ENCODE data around the gene TPST1. TPM values are rescaled to one million over a fixed set of nuclear protein-coding genes. Genes with fewer than 3 reads are reported as not detected.
"Not testable (repeated sequence)": the region's sequence is repeated elsewhere in the genome, so short reads cannot be mapped to it uniquely, and the experiment has no call there.

The TPST1 gene
- total and polyA plus RNA-seq, 2 experiments from 2014 or later = 21.1 to 24.8 TPM

DNA sequence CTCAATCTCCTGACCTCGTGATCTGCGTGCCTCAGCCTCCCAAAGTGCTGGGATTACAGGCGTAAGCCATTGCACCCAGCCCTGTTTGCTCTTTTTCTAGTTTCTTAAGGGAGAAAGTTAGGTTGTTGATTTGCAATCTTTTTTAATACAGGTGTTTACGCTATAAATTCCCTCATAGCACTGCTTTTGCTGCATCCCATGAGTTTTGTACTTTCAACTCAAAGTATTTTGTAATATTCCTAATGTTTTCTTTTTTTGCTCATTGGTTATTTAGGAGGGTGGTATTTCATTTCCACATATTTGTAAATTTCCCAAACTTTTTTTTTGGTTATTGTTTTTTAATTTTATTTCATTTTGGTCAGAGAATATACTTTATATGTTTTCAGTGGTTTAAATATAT is 11.6 kb downstream of the TPST1 start:
- H3K9me3 ChIP-seq (ENCODE audit: low read depth) = no peaks in the 10 kb centered on the region
- no peak overlapping the region for H3K4me3 ChIP-seq
- no peaks in the 10 kb centered on the region for H3K4me1 ChIP-seq (ENCODE audit: low read depth)
- no peaks in the 10 kb centered on the region for H3K36me3 ChIP-seq
- no peak for TF ChIP-seq CTCF (IDR thresholded peaks at IDR 0.05; ENCODE audit: low read depth, low read length)
- no peaks in the 10 kb centered on the region for H3K27me3 ChIP-seq
- no peak overlapping the region for H3K27ac ChIP-seq
- no peak for DNase-seq (ENCODE audit: low read depth in 1 of 2, low spot score in 1 of 2)

DNA sequence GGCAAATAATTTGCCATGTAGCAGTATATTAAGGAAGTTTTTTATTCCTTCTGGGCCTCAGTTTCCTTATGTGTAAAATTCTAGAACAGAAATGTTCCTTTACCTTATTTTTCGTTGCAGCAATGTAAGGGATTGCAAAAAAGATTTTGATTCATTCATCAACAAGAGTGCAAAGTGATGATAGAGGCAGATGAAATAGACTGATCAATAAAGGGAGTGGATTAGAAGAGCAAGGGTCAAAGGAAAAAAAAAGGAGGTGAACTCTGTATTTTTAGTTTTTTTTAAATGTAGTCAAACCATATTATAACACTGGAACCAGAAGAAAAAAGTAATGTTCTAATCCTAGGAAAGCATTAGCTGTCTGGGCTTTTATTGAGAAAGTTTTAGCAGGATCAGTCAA is 14.7 kb downstream of the TPST1 start:
- no peak for TF ChIP-seq CTCF (IDR thresholded peaks at IDR 0.05; ENCODE audit: low read depth, low read length)
- no peaks in the 10 kb centered on the region for H3K27me3 ChIP-seq

DNA sequence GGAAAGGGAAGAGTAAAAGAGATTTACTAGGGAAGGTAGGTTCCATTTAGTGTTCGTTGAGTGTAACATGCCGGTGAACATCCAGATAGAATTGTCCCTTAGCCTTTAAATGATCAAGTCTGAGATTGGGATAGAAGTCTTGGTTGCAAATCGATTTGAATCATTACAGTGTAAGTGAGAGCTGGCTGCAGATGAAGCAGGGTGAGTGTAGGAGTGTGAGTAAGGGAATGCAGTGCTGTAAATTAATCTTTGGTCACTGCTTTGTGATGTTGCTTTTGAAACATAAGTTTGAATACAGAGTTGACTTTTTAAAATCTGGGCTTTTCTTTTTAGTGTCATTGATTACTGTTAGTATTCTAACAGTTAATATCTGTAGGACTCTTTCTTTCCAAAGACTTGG is 16.3 kb downstream of the TPST1 start:
- no peaks in the 10 kb centered on the region for H3K4me1 ChIP-seq (ENCODE audit: low read depth)
- no peak overlapping the region for H3K27ac ChIP-seq
- no peaks in the 10 kb centered on the region for H3K27me3 ChIP-seq
- no peak overlapping the region for H3K4me3 ChIP-seq
- H3K36me3 ChIP-seq = no peaks in the 10 kb centered on the region
- DNase-seq (ENCODE audit: low read depth in 1 of 2, low spot score in 1 of 2) = no peak
- H3K9me3 ChIP-seq (ENCODE audit: low read depth) = no peaks in the 10 kb centered on the region
- no peak for TF ChIP-seq CTCF (IDR thresholded peaks at IDR 0.05; ENCODE audit: low read depth, low read length)

More for the DNA sequence above, 14.7 kb downstream of the TPST1 start:
- DNase-seq (ENCODE audit: low read depth in 1 of 2, low spot score in 1 of 2) = no peak
- H3K4me1 ChIP-seq (ENCODE audit: low read depth) = no peaks in the 10 kb centered on the region
- H3K27ac ChIP-seq = no peak overlapping the region
- H3K9me3 ChIP-seq (ENCODE audit: low read depth) = no peaks in the 10 kb centered on the region
- no peak overlapping the region for H3K4me3 ChIP-seq
- H3K36me3 ChIP-seq = no peaks in the 10 kb centered on the region

DNA sequence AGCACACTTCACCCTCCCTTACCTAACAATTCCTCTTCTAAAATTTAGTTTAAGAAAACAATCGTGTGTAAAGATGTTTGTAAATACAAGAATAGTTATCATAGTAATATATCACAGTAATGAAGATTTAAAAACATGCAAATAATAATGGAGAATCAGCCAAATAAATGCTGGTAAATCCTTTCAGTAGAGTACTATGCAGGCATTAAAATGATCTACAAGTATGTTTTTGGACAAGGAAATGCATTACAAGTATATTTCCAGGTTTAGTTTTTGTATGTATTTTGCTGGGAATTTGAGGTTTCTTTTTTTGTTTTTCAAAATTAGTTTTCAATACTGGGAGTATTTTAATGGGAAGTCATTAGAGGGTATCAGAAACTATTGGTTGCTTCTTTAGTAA is 22.7 kb downstream of the TPST1 start:
- H3K27ac ChIP-seq = no peak overlapping the region
- no peaks in the 10 kb centered on the region for H3K9me3 ChIP-seq (ENCODE audit: low read depth)
- no peaks in the 10 kb centered on the region for H3K4me1 ChIP-seq (ENCODE audit: low read depth)
- no peaks in the 10 kb centered on the region for H3K27me3 ChIP-seq
- H3K4me3 ChIP-seq = no peak overlapping the region
- no peaks in the 10 kb centered on the region for H3K36me3 ChIP-seq
- no peak for TF ChIP-seq CTCF (IDR thresholded peaks at IDR 0.05; ENCODE audit: low read depth, low read length)
- no peak for DNase-seq (ENCODE audit: low read depth in 1 of 2, low spot score in 1 of 2)

GRCh38 chr7:66231326-66232216 is 26.4 kb downstream of the TPST1 start:
- not testable (repeated sequence) for H3K27me3 ChIP-seq; DNase-seq (ENCODE audit: low read depth in 1 of 2, low spot score in 1 of 2); H3K27ac ChIP-seq; H3K4me3 ChIP-seq; H3K9me3 ChIP-seq (ENCODE audit: low read depth); H3K36me3 ChIP-seq; H3K4me1 ChIP-seq (ENCODE audit: low read depth)

GRCh38 chr7:66233638-66234037 is 28.5 kb downstream of the TPST1 start:
- H3K27me3 ChIP-seq = no peaks in the 10 kb centered on the region
- no peaks in the 10 kb centered on the region for H3K36me3 ChIP-seq
- TF ChIP-seq CTCF (IDR thresholded peaks at IDR 0.05; ENCODE audit: low read depth, low read length) = no peak
- no peaks in the 10 kb centered on the region for H3K4me1 ChIP-seq (ENCODE audit: low read depth)
- H3K27ac ChIP-seq = no peak overlapping the region
- no peak overlapping the region for H3K4me3 ChIP-seq
- no peaks in the 10 kb centered on the region for H3K9me3 ChIP-seq (ENCODE audit: low read depth)
- no peak for DNase-seq (ENCODE audit: low read depth in 1 of 2, low spot score in 1 of 2)

All from cardiac muscle cell (in vitro differentiated cells and primary cell).